ENCODE measurements around the gene IMPG2.

Gene IMPG2

GRCh38 chr3:101262393-101263240 is 57.8 kb downstream of the IMPG2 start:
- DNase-seq, result no peak
- H3K9me3 ChIP-seq, result no peaks in the 10 kb centered on the region
- TF ChIP-seq CTCF (IDR thresholded peaks at IDR 0.05; ENCODE audit: low read depth, low read length), result no peak
- no peaks in the 10 kb centered on the region for H3K36me3 ChIP-seq
- no peak overlapping the region for H3K4me3 ChIP-seq (ENCODE audit: low read depth, low read length)
- no peaks in the 10 kb centered on the region; the same call in 1 of the 2 replicates for H3K4me1 ChIP-seq
- no peaks in the 10 kb centered on the region for H3K27me3 ChIP-seq

- H3K27me3 ChIP-seq, result no peaks in the 10 kb centered on the region
- TF ChIP-seq CTCF (IDR thresholded peaks at IDR 0.05; ENCODE audit: low read depth, low read length), result no peak
- H3K9me3 ChIP-seq, result no peaks in the 10 kb centered on the region
- no peak overlapping the region for H3K4me3 ChIP-seq (ENCODE audit: low read depth, low read length)
- H3K4me1 ChIP-seq, result no peaks in the 10 kb centered on the region; the same call in 1 of the 2 replicates
- no peak for DNase-seq
- no peaks in the 10 kb centered on the region for H3K36me3 ChIP-seq
These were observed 58.9 kb downstream of the IMPG2 start for GRCh38 chr3:101261506-101261905.

- no peaks in the 10 kb centered on the region; the same call in 1 of the 2 replicates for H3K4me1 ChIP-seq
- H3K36me3 ChIP-seq, result no peaks in the 10 kb centered on the region
- no peaks in the 10 kb centered on the region for H3K27me3 ChIP-seq
- H3K9me3 ChIP-seq, result no peaks in the 10 kb centered on the region
- no peak for DNase-seq
- no peak for TF ChIP-seq CTCF (IDR thresholded peaks at IDR 0.05; ENCODE audit: low read depth, low read length)
- no peak overlapping the region for H3K4me3 ChIP-seq (ENCODE audit: low read depth, low read length)
These were observed 60.7 kb downstream of the IMPG2 start for GRCh38 chr3:101259485-101260341.

- no peaks in the 10 kb centered on the region for H3K9me3 ChIP-seq
- no peaks in the 10 kb centered on the region for H3K27me3 ChIP-seq
- no peaks in the 10 kb centered on the region for H3K36me3 ChIP-seq
- H3K4me3 ChIP-seq (ENCODE audit: low read depth, low read length), result no peak overlapping the region
- no peak for DNase-seq
- TF ChIP-seq CTCF (IDR thresholded peaks at IDR 0.05; ENCODE audit: low read depth, low read length), result no peak
- no peaks in the 10 kb centered on the region; the same call in 1 of the 2 replicates for H3K4me1 ChIP-seq
These were observed 63.9 kb downstream of the IMPG2 start for GRCh38 chr3:101256511-101256910.

- no peaks in the 10 kb centered on the region for H3K9me3 ChIP-seq
- H3K27me3 ChIP-seq, result no peaks in the 10 kb centered on the region
- no peak overlapping the region for H3K4me3 ChIP-seq (ENCODE audit: low read depth, low read length)
- H3K4me1 ChIP-seq, result no peaks in the 10 kb centered on the region; the same call in 1 of the 2 replicates
- H3K36me3 ChIP-seq, result no peaks in the 10 kb centered on the region
- TF ChIP-seq CTCF (IDR thresholded peaks at IDR 0.05; ENCODE audit: low read depth, low read length), result no peak
- DNase-seq, result no peak
These were observed 64.9 kb downstream of the IMPG2 start for GRCh38 chr3:101255441-101255840.
